ENCODE results near the gene SLC13A3. TPM values are rescaled to one million over a fixed set of nuclear protein-coding genes. Genes with fewer than 3 reads are reported as not detected.

SLC13A3 gene
- total RNA-seq, 1 donor from 2014 or later, result not detected

- Histone ChIP-seq H3K4me1 (no peaks in the 10 kb centered on the region), H3K36me3 (no peaks in the 10 kb centered on the region), H3K9me3 (no peaks in the 10 kb centered on the region), H3K27ac (no peak overlapping the region), H3K4me3 (no peak overlapping the region), H3K27me3 (no peaks in the 10 kb centered on the region)
- DNase-seq (ENCODE audit: low spot score in 2 of 2), result no peak
- TF ChIP-seq CTCF (IDR thresholded peaks at IDR 0.05), result no peak
- intact Hi-C loops (cut with DNase I), result no loop called here
Measured at GRCh38 chr20:46549188-46549972, 101.9 kb downstream of the SLC13A3 start.

- TF ChIP-seq CTCF (IDR thresholded peaks at IDR 0.05), result no peak
- Histone ChIP-seq H3K27me3 (no peaks in the 10 kb centered on the region), H3K36me3 (no peaks in the 10 kb centered on the region), H3K4me1 (no peaks in the 10 kb centered on the region), H3K4me3 (no peak overlapping the region), H3K9me3 (no peaks in the 10 kb centered on the region), H3K27ac (no peak overlapping the region)
- no peak for DNase-seq (ENCODE audit: low spot score in 2 of 2)
- intact Hi-C loops (cut with DNase I), result no loop called here
Measured at GRCh38 chr20:46548688-46549087, 102.6 kb downstream of the SLC13A3 start.

GRCh38 chr20:46547995-46548394 is 103.3 kb downstream of the SLC13A3 start:
- Histone ChIP-seq H3K36me3 (no peaks in the 10 kb centered on the region), H3K4me1 (no peaks in the 10 kb centered on the region), H3K27ac (no peak overlapping the region), H3K9me3 (no peaks in the 10 kb centered on the region), H3K27me3 (no peaks in the 10 kb centered on the region), H3K4me3 (no peak overlapping the region)
- intact Hi-C loops (cut with DNase I), result no loop called here
- no peak for DNase-seq (ENCODE audit: low spot score in 2 of 2)
- TF ChIP-seq CTCF (IDR thresholded peaks at IDR 0.05), result no peak

- no peak for TF ChIP-seq CTCF (IDR thresholded peaks at IDR 0.05)
- no peak for DNase-seq (ENCODE audit: low spot score in 2 of 2)
- H3K4me3 ChIP-seq, result no peak overlapping the region
- H3K27ac ChIP-seq, result no peak overlapping the region
- H3K36me3 ChIP-seq, result no peaks in the 10 kb centered on the region
- H3K9me3 ChIP-seq, result no peaks in the 10 kb centered on the region
- intact Hi-C loops (cut with DNase I), result no loop called here
- no peaks in the 10 kb centered on the region for H3K27me3 ChIP-seq
- H3K4me1 ChIP-seq, result no peaks in the 10 kb centered on the region
Measured at GRCh38 chr20:46546936-46547335, 104.3 kb downstream of the SLC13A3 start.

- H3K9me3 ChIP-seq, result no peaks in the 10 kb centered on the region
- DNase-seq (ENCODE audit: low spot score in 2 of 2), result no peak
- H3K4me1 ChIP-seq, result no peaks in the 10 kb centered on the region
- no peaks in the 10 kb centered on the region for H3K36me3 ChIP-seq
- H3K4me3 ChIP-seq, result no peak overlapping the region
- TF ChIP-seq CTCF (IDR thresholded peaks at IDR 0.05), result no peak
- intact Hi-C loops (cut with DNase I), result no loop called here
- no peak overlapping the region for H3K27ac ChIP-seq
- no peaks in the 10 kb centered on the region for H3K27me3 ChIP-seq
Measured at GRCh38 chr20:46546298-46546697, 105.0 kb downstream of the SLC13A3 start.

- H3K9me3 ChIP-seq, result no peaks in the 10 kb centered on the region
- no peak for DNase-seq (ENCODE audit: low spot score in 2 of 2)
- H3K27me3 ChIP-seq, result no peaks in the 10 kb centered on the region
- H3K27ac ChIP-seq, result no peak overlapping the region
- H3K36me3 ChIP-seq, result no peaks in the 10 kb centered on the region
- H3K4me3 ChIP-seq, result no peak overlapping the region
- H3K4me1 ChIP-seq, result no peaks in the 10 kb centered on the region
- no peak for TF ChIP-seq CTCF (IDR thresholded peaks at IDR 0.05)
- intact Hi-C loops (cut with DNase I), result no loop called here
Measured at GRCh38 chr20:46545827-46546138, 105.5 kb downstream of the SLC13A3 start.

Measured in ascending aorta (tissue), 2 donors.